SJSA1 (cell line): ENCODE data around the gene REEP3. TPM values are rescaled to one million over a fixed set of nuclear protein-coding genes. Genes with fewer than 3 reads are reported as not detected.
"Not testable (repeated sequence)": the region's sequence is repeated elsewhere in the genome, so short reads cannot be mapped to it uniquely, and the experiment has no call there.

ENCODE experiments used
- DNase-seq, 2 experiments: peaks; one replicate each; pipeline ENCODE4 v3.0.0-alpha.2; 2015 to 2020; ENCODE audit warnings: low spot score in 2 of 2, low read depth in 1 of 2
- H3K27ac ChIP-seq: fragments of 250-450 bp; sonication (Bioruptor Pico); 2 replicates; pipeline ENCODE4 v1.5.1; 2020; ENCODE audit warnings: mild to moderate bottlenecking, moderate library complexity
- H3K27me3 ChIP-seq: fragments of 250-450 bp; sonication (Bioruptor Pico); replicated peaks from 2 replicates; pipeline ENCODE4 v1.5.1; 2020; ENCODE audit warnings: mild to moderate bottlenecking, moderate library complexity
- H3K36me3 ChIP-seq: fragments of 250-450 bp; sonication (Bioruptor Pico); 2 replicates; pipeline ENCODE4 v1.5.1; 2020; ENCODE audit warnings: mild to moderate bottlenecking
- H3K4me1 ChIP-seq: fragments of 250-450 bp; sonication (Bioruptor Pico); replicated peaks from 2 replicates; pipeline ENCODE4 v1.6.1; 2021; ENCODE audit warnings: mild to moderate bottlenecking
- H3K4me3 ChIP-seq: fragments of 250-450 bp; sonication (Bioruptor Pico); 2 replicates; pipeline ENCODE4 v1.5.1; 2020; ENCODE audit warnings: mild to moderate bottlenecking
- H3K9me3 ChIP-seq: fragments of 250-450 bp; sonication (Bioruptor Pico); replicated peaks from 2 replicates; pipeline ENCODE4 v1.5.1; 2020; ENCODE audit warnings: mild to moderate bottlenecking
- total RNA-seq: library from RNA; depleted of rRNA; stranded (reverse); fragments of >200 nt; shearing (Covaris generic); gene quantifications from 2 replicates; pipeline ENCODE4 v1.2.3, GENCODE V29; 2014

REEP3 gene
- total RNA-seq, 1 experiment from 2014 or later = 59.8 TPM

- no peak overlapping the region for H3K4me3 ChIP-seq
- DNase-seq = no peak
- peaks cover 6% of the 10 kb centered on the region for H3K36me3 ChIP-seq
- 0 out of 2 replicates have a peak, but pooled peaks cover 5% of the 10 kb centered on the region for H3K4me1 ChIP-seq
- no peak overlapping the region for H3K27ac ChIP-seq
- no peaks in the 10 kb centered on the region for H3K9me3 ChIP-seq
- H3K27me3 ChIP-seq = no peaks in the 10 kb centered on the region
Observed at GRCh38 chr10:63496561-63496960, 24.6 kb upstream of the REEP3 start.

- Histone ChIP-seq H3K4me1 (0 out of 2 replicates have a peak, but pooled peaks cover under 1% of the 10 kb centered on the region), H3K27me3 (no peaks in the 10 kb centered on the region), H3K36me3 (peaks cover 6% of the 10 kb centered on the region), H3K27ac (no peak overlapping the region), H3K9me3 (no peaks in the 10 kb centered on the region), H3K4me3 (no peak overlapping the region)
- no peak for DNase-seq
Observed at GRCh38 chr10:63497321-63497720, 23.9 kb upstream of the REEP3 start.

GRCh38 chr10:63498665-63499064 is 22.5 kb upstream of the REEP3 start:
- Histone ChIP-seq H3K4me1 (no peaks in the 10 kb centered on the region), H3K36me3 (peaks cover 6% of the 10 kb centered on the region), H3K27ac (no peak overlapping the region), H3K9me3 (no peaks in the 10 kb centered on the region), H3K4me3 (no peak overlapping the region), H3K27me3 (no peaks in the 10 kb centered on the region)
- DNase-seq = no peak

- DNase-seq, H3K4me3 ChIP-seq, H3K4me1 ChIP-seq, H3K9me3 ChIP-seq, H3K27ac ChIP-seq, H3K36me3 ChIP-seq, H3K27me3 ChIP-seq: not testable (repeated sequence)
Observed at GRCh38 chr10:63500551-63500950, 20.6 kb upstream of the REEP3 start.

GRCh38 chr10:63501954-63502353 is 19.2 kb upstream of the REEP3 start:
- Histone ChIP-seq H3K36me3 (peaks cover 3% of the 10 kb centered on the region; the same call in 1 of the 2 replicates), H3K27ac (no peak overlapping the region), H3K27me3 (no peaks in the 10 kb centered on the region), H3K9me3 (no peaks in the 10 kb centered on the region), H3K4me1 (no peaks in the 10 kb centered on the region), H3K4me3 (no peak overlapping the region)
- DNase-seq = no peak

GRCh38 chr10:63502832-63503231 is 18.4 kb upstream of the REEP3 start:
- Histone ChIP-seq H3K27ac (no peak overlapping the region), H3K4me3 (no peak overlapping the region), H3K4me1 (no peaks in the 10 kb centered on the region), H3K36me3 (peaks cover 2% of the 10 kb centered on the region; the same call in 1 of the 2 replicates), H3K27me3 (no peaks in the 10 kb centered on the region), H3K9me3 (no peaks in the 10 kb centered on the region)
- no peak for DNase-seq

- Histone ChIP-seq H3K36me3 (peaks cover 7% of the 10 kb centered on the region; the same call in 1 of the 2 replicates), H3K27ac (no peak overlapping the region), H3K4me1 (no peaks in the 10 kb centered on the region), H3K4me3 (no peak overlapping the region), H3K27me3 (no peaks in the 10 kb centered on the region), H3K9me3 (no peaks in the 10 kb centered on the region)
- no peak for DNase-seq
Observed at GRCh38 chr10:63503395-63503794, 17.8 kb upstream of the REEP3 start.

GRCh38 chr10:63504145-63504881 is 16.9 kb upstream of the REEP3 start:
- DNase-seq = no peak
- H3K36me3 ChIP-seq = 0 out of 2 replicates have a peak, but pooled peaks cover 8% of the 10 kb centered on the region
- no peaks in the 10 kb centered on the region for H3K4me1 ChIP-seq
- H3K27ac ChIP-seq = no peak overlapping the region
- no peaks in the 10 kb centered on the region for H3K27me3 ChIP-seq
- H3K9me3 ChIP-seq = no peaks in the 10 kb centered on the region
- no peak overlapping the region for H3K4me3 ChIP-seq

- no peaks in the 10 kb centered on the region for H3K4me1 ChIP-seq
- H3K27ac ChIP-seq = no peak overlapping the region
- no peak for DNase-seq
- H3K9me3 ChIP-seq = no peaks in the 10 kb centered on the region
- H3K27me3 ChIP-seq = no peaks in the 10 kb centered on the region
- no peak overlapping the region for H3K4me3 ChIP-seq
- 0 out of 2 replicates have a peak, but pooled peaks cover 8% of the 10 kb centered on the region for H3K36me3 ChIP-seq
Observed at GRCh38 chr10:63505562-63505961, 15.6 kb upstream of the REEP3 start.

GRCh38 chr10:63506554-63506953 is 14.6 kb upstream of the REEP3 start:
- no peak overlapping the region for H3K4me3 ChIP-seq
- H3K27me3 ChIP-seq = no peaks in the 10 kb centered on the region
- DNase-seq = no peak
- H3K4me1 ChIP-seq = no peaks in the 10 kb centered on the region
- H3K27ac ChIP-seq = no peak overlapping the region
- H3K36me3 ChIP-seq = 0 out of 2 replicates have a peak, but pooled peaks cover 8% of the 10 kb centered on the region
- H3K9me3 ChIP-seq = no peaks in the 10 kb centered on the region

GRCh38 chr10:63515002-63515763 is 6.0 kb upstream of the REEP3 start:
- H3K27ac ChIP-seq = peak overlapping the region; percentile 68
- no peaks in the 10 kb centered on the region for H3K27me3 ChIP-seq
- no peak overlapping the region for H3K4me3 ChIP-seq
- peak in 1 of 2 experiments; percentile 56 for DNase-seq
- peaks cover 10% of the 10 kb centered on the region for H3K36me3 ChIP-seq
- H3K9me3 ChIP-seq = peaks cover 4% of the 10 kb centered on the region
- peaks cover 23% of the 10 kb centered on the region for H3K4me1 ChIP-seq

GRCh38 chr10:63516207-63516606 is 5.0 kb upstream of the REEP3 start:
- Histone ChIP-seq H3K27me3 (no peaks in the 10 kb centered on the region), H3K4me3 (no peak overlapping the region), H3K27ac (no peak overlapping the region), H3K36me3 (peaks cover 19% of the 10 kb centered on the region), H3K4me1 (peaks cover 29% of the 10 kb centered on the region), H3K9me3 (peaks cover 11% of the 10 kb centered on the region)
- DNase-seq = no peak

- H3K27me3 ChIP-seq = no peaks in the 10 kb centered on the region
Observed at GRCh38 chr10:63518690-63519288, 2.4 kb upstream of the REEP3 start.

More at GRCh38 chr10:63518690-63519288, 2.4 kb upstream of the REEP3 start:
- Histone ChIP-seq H3K27ac (no peak overlapping the region), H3K4me3 (no peak overlapping the region), H3K9me3 (peaks cover 14% of the 10 kb centered on the region), H3K4me1 (peaks cover 40% of the 10 kb centered on the region), H3K36me3 (peaks cover 24% of the 10 kb centered on the region)
- no peak for DNase-seq
